Testis (tissue), 3 donors: Measurements from ENCODE around the gene C20orf144. TPM values are rescaled to one million over a fixed set of nuclear protein-coding genes. Genes with fewer than 3 reads are reported as not detected.

Experiments used
- DNase-seq: peaks from one replicate; pipeline ENCODE4 v3.0.0-alpha.2; 2019
- H3K27ac ChIP-seq, 2 donors: fragments of 200-600 bp; sonication (generic); one replicate each; pipeline ENCODE4 v1.5.1; 2019
- H3K27me3 ChIP-seq: fragments of 200-600 bp; sonication (generic); one replicate; pipeline ENCODE4 v1.5.1; 2019
- H3K36me3 ChIP-seq: fragments of 200-600 bp; sonication (generic); one replicate; pipeline ENCODE4 v1.5.1; 2017; ENCODE audit warnings: low read depth; ENCODE audit errors: missing control alignments
- H3K4me1 ChIP-seq: fragments of 200-600 bp; sonication (generic); one replicate; pipeline ENCODE4 v1.5.1; 2019
- H3K4me3 ChIP-seq, 2 donors: fragments of 200-600 bp; sonication (generic); one replicate each; pipeline ENCODE4 v1.5.1; 2017 to 2019
- H3K9me3 ChIP-seq: fragments of 200-600 bp; sonication (generic); one replicate; pipeline ENCODE4 v1.5.1; 2017
- CTCF ChIP-seq, 3 experiments: fragments of 450-650 bp in 2 of 3; fragments of 200-600 bp in 1 of 3; sonication (generic) in 1 of 3; IDR thresholded peaks; one replicate each; pipeline ENCODE4 v1.5.1; 2016 to 2019; ENCODE audit warnings: antibody characterized with exemption in 3 of 3, mild to moderate bottlenecking in 2 of 3, moderate library complexity in 1 of 3
- POLR2A ChIP-seq: fragments of 450-650 bp; IDR thresholded peaks from one replicate; pipeline ENCODE4 v1.6.1; 2017; ENCODE audit warnings: antibody characterized with exemption, mild to moderate bottlenecking, moderate library complexity
- WGBS, 2 donors: methylation state at CpG; one replicate each; pipeline ENCODE4 v1.1.5; 2018; 5-methylcytosine and 5-hydroxymethylcytosine counted together
- intact Hi-C: fragments of 100-400 bp; cut with DNase I; formaldehyde crosslinking; loops from one replicate; pipeline ENCODE4 v1.15.1; 2023; ENCODE audit warnings: low total_unique reads
- polyA plus RNA-seq: library from polyadenylated mRNA; stranded (reverse); fragments of 350-450 nt; fragmentation: Illumina TruSeq; extraction: RNeasy Lipid Tissue Mini Kit (QIAGEN cat#74804); gene quantifications from one replicate; pipeline ENCODE4 v1.2.3, GENCODE V29; 2014; ENCODE audit warnings: low read depth, low replicate concordance; ENCODE audit not compliant: insufficient read depth
- total RNA-seq, 2 donors: library from RNA; depleted of rRNA; stranded (reverse); fragments of >200 nt; gene quantifications; one replicate each; pipeline ENCODE4 v1.2.3, GENCODE V29; 2016

Gene C20orf144
- total and polyA plus RNA-seq, 3 donors from 2014 or later, result 40.0 to 128 (median 119) TPM

GRCh38 chr20:33676121-33676520 is 14.0 kb downstream of the C20orf144 start:
- TF ChIP-seq POLR2A (no peak), CTCF (IDR thresholded peaks at IDR 0.05) (no peak)
- Histone ChIP-seq H3K27ac (peak overlapping the region; percentile 92 to 97), H3K27me3 (no peaks in the 10 kb centered on the region), H3K36me3 (no peaks in the 10 kb centered on the region), H3K4me3 (no peak overlapping the region), H3K9me3 (no peaks in the 10 kb centered on the region), H3K4me1 (peaks cover 43% of the 10 kb centered on the region)
- no peak for DNase-seq
- intact Hi-C loops, result no loop called here
- WGBS, 2 donors, result 72 to 73% methylated on average over 6 to 11 of the region's 11 CpGs

- Histone ChIP-seq H3K27ac (peak overlapping the region; percentile 92 to 97), H3K4me1 (peaks cover 41% of the 10 kb centered on the region), H3K27me3 (no peaks in the 10 kb centered on the region), H3K9me3 (no peaks in the 10 kb centered on the region), H3K4me3 (no peak overlapping the region), H3K36me3 (no peaks in the 10 kb centered on the region)
- 85 to 94% methylated on average over 21 to 29 of the region's 31 CpGs for WGBS, 2 donors
- TF ChIP-seq CTCF (IDR thresholded peaks at IDR 0.05), result no peak
- no peak for TF ChIP-seq POLR2A
- DNase-seq, result no peak
- intact Hi-C loops, result no loop called here
These were observed 14.8 kb downstream of the C20orf144 start for GRCh38 chr20:33676652-33677645.

- Histone ChIP-seq H3K36me3 (no peaks in the 10 kb centered on the region), H3K4me1 (peaks cover 29% of the 10 kb centered on the region), H3K4me3 (no peak overlapping the region), H3K27me3 (no peaks in the 10 kb centered on the region), H3K9me3 (no peaks in the 10 kb centered on the region), H3K27ac (peak overlapping the region; percentile 14 to 92)
- peak; percentile 79 for DNase-seq
- intact Hi-C loops, result no loop called here
- 70 to 85% methylated on average over 9 to 15 of the region's 15 CpGs for WGBS, 2 donors
- TF ChIP-seq CTCF (IDR thresholded peaks at IDR 0.05) (no peak), POLR2A (no peak)
These were observed 16.0 kb downstream of the C20orf144 start for GRCh38 chr20:33677991-33678702.

- no peaks in the 10 kb centered on the region for H3K27me3 ChIP-seq
- intact Hi-C loops, result no loop called here
- DNase-seq, result no peak
- no peaks in the 10 kb centered on the region for H3K9me3 ChIP-seq
- TF ChIP-seq POLR2A (no peak), CTCF (IDR thresholded peaks at IDR 0.05) (no peak)
- no peak overlapping the region for H3K27ac ChIP-seq
- H3K36me3 ChIP-seq, result no peaks in the 10 kb centered on the region
- 87 to 90% methylated on average over 10 to 20 of the region's 20 CpGs for WGBS, 2 donors
- peaks cover 19% of the 10 kb centered on the region for H3K4me1 ChIP-seq
- no peak overlapping the region for H3K4me3 ChIP-seq
These were observed 17.8 kb downstream of the C20orf144 start for GRCh38 chr20:33679758-33680485.
